Hepatocyte (in vitro differentiated cells): ENCODE results near the gene EXOC3L1. TPM values are rescaled to one million over a fixed set of nuclear protein-coding genes. Genes with fewer than 3 reads are reported as not detected.

Source experiments
- DNase-seq: peaks from one replicate; pipeline ENCODE4 v3.0.0-alpha.2; 2016; ENCODE audit warnings: low spot score
- H2AFZ ChIP-seq: fragments of 200-600 bp; sonication (generic); 2 replicates; pipeline ENCODE4 v1.6.0; 2016; ENCODE audit warnings: antibody characterized with exemption, mild to moderate bottlenecking
- H3K27ac ChIP-seq: fragments of 200-600 bp; sonication (generic); 2 replicates; pipeline ENCODE4 v1.5.1; 2016; ENCODE audit warnings: mild to moderate bottlenecking
- H3K27me3 ChIP-seq: fragments of 200-600 bp; sonication (generic); 2 replicates; pipeline ENCODE4 v1.6.1; 2016
- H3K36me3 ChIP-seq: fragments of 200-600 bp; sonication (generic); replicated peaks from 2 replicates; pipeline ENCODE4 v1.5.1; 2016; ENCODE audit warnings: low read depth; ENCODE audit not compliant: insufficient read depth
- H3K4me1 ChIP-seq: fragments of 200-600 bp; sonication (generic); 2 replicates; pipeline ENCODE4 v1.5.1; 2016; ENCODE audit warnings: mild to moderate bottlenecking, moderate library complexity; ENCODE audit not compliant: insufficient read depth
- H3K4me2 ChIP-seq: fragments of 200-600 bp; sonication (generic); 2 replicates; pipeline ENCODE4 v1.6.0; 2016
- H3K4me3 ChIP-seq: fragments of 200-600 bp; sonication (generic); 2 replicates; pipeline ENCODE4 v1.5.1; 2016; ENCODE audit warnings: mild to moderate bottlenecking
- H3K79me2 ChIP-seq: fragments of 200-600 bp; sonication (generic); 2 replicates; pipeline ENCODE4 v1.6.0; 2017; ENCODE audit warnings: mild to moderate bottlenecking
- H3K9me2 ChIP-seq: fragments of 200-600 bp; sonication (generic); replicated peaks from 2 replicates; pipeline ENCODE4 v1.6.0; 2017; ENCODE audit warnings: mild to moderate bottlenecking; ENCODE audit not compliant: insufficient read depth
- H3K9me3 ChIP-seq: fragments of 200-600 bp; sonication (generic); 2 replicates; pipeline ENCODE4 v1.5.1; 2016; ENCODE audit warnings: low read depth, mild to moderate bottlenecking
- H4K20me1 ChIP-seq: fragments of 200-600 bp; sonication (generic); 2 replicates; pipeline ENCODE4 v1.6.0; 2016; ENCODE audit warnings: mild to moderate bottlenecking; ENCODE audit not compliant: insufficient read depth, poor library complexity, severe bottlenecking
- CTCF ChIP-seq: fragments of 200-600 bp; sonication (generic); IDR thresholded peaks from 2 replicates; pipeline ENCODE4 v1.5.1; 2016; ENCODE audit warnings: antibody characterized with exemption, mild to moderate bottlenecking; ENCODE audit not compliant: poor library complexity
- EZH2 ChIP-seq: fragments of 200-600 bp; sonication (generic); IDR thresholded peaks from 2 replicates; pipeline ENCODE4 v1.6.1; 2016; ENCODE audit warnings: antibody characterized with exemption, mild to moderate bottlenecking, borderline replicate concordance
- EZH2phosphoT487 ChIP-seq: fragments of 200-600 bp; sonication (generic); IDR thresholded peaks from one replicate; pipeline ENCODE4 v1.6.1; 2018; ENCODE audit warnings: antibody characterized with exemption, mild to moderate bottlenecking, low read depth, moderate library complexity; ENCODE audit not compliant: unreplicated experiment, severe bottlenecking
- WGBS: methylation state at CpG from one replicate; pipeline ENCODE4 v1.1.6; 2016; ENCODE audit warnings: low lambda C conversion rate; ENCODE audit errors: missing lambda C conversion rate; 5-methylcytosine and 5-hydroxymethylcytosine counted together
- polyA plus RNA-seq: library from polyadenylated mRNA; unstranded; fragments of >200 nt; fragmentation: Nextera tagmentation; extraction: Ambion mirVana; gene quantifications from 2 replicates; pipeline ENCODE4 v1.2.1, GENCODE V29; 2016
- total RNA-seq: library from RNA; depleted of rRNA; stranded (reverse); fragments of >200 nt; gene quantifications from 2 replicates; pipeline ENCODE4 v1.2.3, GENCODE V29; 2014

Gene EXOC3L1
- total and polyA plus RNA-seq, 2 experiments from 2014 or later = 0.33 to 2.0 TPM

GRCh38 chr16:67173808-67174705 is 15.9 kb downstream of the EXOC3L1 start:
- peak; percentile 92 for DNase-seq
- Histone ChIP-seq H3K36me3 (no peaks in the 10 kb centered on the region), H2AFZ (peak overlapping the region; percentile 87), H4K20me1 (peaks cover 2% of the 10 kb centered on the region), H3K9me2 (no peaks in the 10 kb centered on the region), H3K27ac (peak overlapping the region; percentile 57), H3K79me2 (no peaks in the 10 kb centered on the region), H3K9me3 (no peaks in the 10 kb centered on the region), H3K4me2 (peak overlapping the region; percentile 94), H3K4me1 (peaks cover 31% of the 10 kb centered on the region), H3K4me3 (peak overlapping the region; percentile 33), H3K27me3 (no peaks in the 10 kb centered on the region)
- 4% methylated on average over 53 of the region's 71 CpGs for WGBS
- TF ChIP-seq CTCF (peak; percentile 22), EZH2phosphoT487 (no peak)

GRCh38 chr16:67173323-67173722 is 16.6 kb downstream of the EXOC3L1 start:
- no peaks in the 10 kb centered on the region for H4K20me1 ChIP-seq
- H3K27me3 ChIP-seq = peaks cover 5% of the 10 kb centered on the region
- peak overlapping the region; percentile 57 for H3K27ac ChIP-seq
- H3K36me3 ChIP-seq = no peaks in the 10 kb centered on the region
- peak overlapping the region; percentile 87 for H2AFZ ChIP-seq
- TF ChIP-seq EZH2 = no peak
- TF ChIP-seq EZH2phosphoT487 = no peak
- no peak for TF ChIP-seq CTCF
- DNase-seq = no peak
- H3K4me1 ChIP-seq = peaks cover 29% of the 10 kb centered on the region
- WGBS = 67% methylated on average over 1 of the region's 1 CpG
- no peaks in the 10 kb centered on the region for H3K79me2 ChIP-seq
- no peaks in the 10 kb centered on the region for H3K9me3 ChIP-seq
- no peak overlapping the region for H3K4me3 ChIP-seq
- H3K9me2 ChIP-seq = no peaks in the 10 kb centered on the region
- peak overlapping the region; percentile 94 for H3K4me2 ChIP-seq

DNA sequence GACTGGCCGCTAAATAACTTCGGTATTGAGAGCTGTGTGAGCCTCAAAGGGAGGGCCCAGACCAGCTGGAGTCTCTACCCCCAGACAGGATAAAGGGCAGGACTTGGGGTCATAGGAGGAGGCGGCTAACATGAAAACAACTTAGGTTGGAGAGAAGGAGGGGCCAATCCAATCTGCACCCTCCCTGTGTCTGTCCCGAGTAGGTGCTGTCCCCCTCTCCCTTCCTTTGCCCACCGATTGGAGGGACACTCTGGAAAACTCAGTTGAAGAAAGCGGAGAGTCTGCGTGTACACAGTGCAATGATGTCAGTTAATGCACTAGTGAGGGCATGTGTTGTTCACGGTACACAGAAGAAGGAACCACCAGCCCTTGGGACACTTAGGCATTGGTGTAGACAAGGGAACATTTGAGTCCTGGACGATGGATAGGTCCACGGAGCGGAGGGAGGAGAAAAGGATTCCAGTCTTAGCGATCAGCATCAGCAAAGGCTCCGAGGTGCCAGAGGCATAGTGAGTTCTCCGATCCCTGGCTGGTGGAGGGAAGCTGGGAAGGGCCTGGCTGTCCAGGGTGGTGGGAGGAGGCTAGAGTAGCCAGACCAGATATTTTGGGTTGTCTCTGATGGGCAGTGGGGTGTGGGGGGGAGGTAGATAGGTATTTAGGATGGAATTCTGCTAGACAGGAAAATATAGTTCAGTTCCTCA is 18.8 kb downstream of the EXOC3L1 start:
- peak overlapping the region; percentile 97 for H3K4me2 ChIP-seq
- H3K4me1 ChIP-seq = peaks cover 24% of the 10 kb centered on the region
- H3K9me3 ChIP-seq = no peaks in the 10 kb centered on the region
- H3K4me3 ChIP-seq = peak overlapping the region; percentile 69
- no peak for DNase-seq
- H3K27ac ChIP-seq = peak overlapping the region; percentile 82
- H2AFZ ChIP-seq = peak overlapping the region; percentile 91
- no peaks in the 10 kb centered on the region for H3K36me3 ChIP-seq
- H4K20me1 ChIP-seq = no peaks in the 10 kb centered on the region
- no peak for TF ChIP-seq EZH2
- H3K79me2 ChIP-seq = no peaks in the 10 kb centered on the region
- H3K27me3 ChIP-seq = peaks cover 27% of the 10 kb centered on the region
- 48% methylated on average over 14 of the region's 14 CpGs for WGBS
- H3K9me2 ChIP-seq = no peaks in the 10 kb centered on the region
